Measurements from ENCODE around the gene CEP112. TPM values are rescaled to one million over a fixed set of nuclear protein-coding genes. Genes with fewer than 3 reads are reported as not detected.

The CEP112 gene
- total RNA-seq, 2 donors from 2014 or later: 5.9 to 6.2 TPM

GRCh38 chr17:65794572-65794971 lies 397.4 kb downstream of the CEP112 start:
- no peaks in the 10 kb centered on the region for H3K4me1 ChIP-seq
- no peak overlapping the region for H3K9ac ChIP-seq (ENCODE audit: low read depth in 2 of 2, low read length in 2 of 2)
- H3K9me3 ChIP-seq: no peaks in the 10 kb centered on the region
- no peaks in the 10 kb centered on the region for H3K36me3 ChIP-seq
- intact Hi-C loops (cut with DNase I): loop anchor here (5.0 kb wide), 1 partner anchor 517 kb away; no protein-coding TSS in a partner anchor
- H3K27ac ChIP-seq: no peak overlapping the region
- peak; percentile 39 for DNase-seq
- peak; percentile 40 for TF ChIP-seq CTCF (IDR thresholded peaks at IDR 0.05)
- no peak overlapping the region for H3K4me3 ChIP-seq
- no peaks in the 10 kb centered on the region for H3K27me3 ChIP-seq

GRCh38 chr17:65790241-65790640 lies 401.7 kb downstream of the CEP112 start:
- TF ChIP-seq CTCF (IDR thresholded peaks at IDR 0.05): no peak
- Histone ChIP-seq H3K27ac (no peak overlapping the region), H3K36me3 (no peaks in the 10 kb centered on the region), H3K4me1 (no peaks in the 10 kb centered on the region), H3K9ac (ENCODE audit: low read depth in 2 of 2, low read length in 2 of 2) (no peak overlapping the region), H3K4me3 (no peak overlapping the region), H3K27me3 (no peaks in the 10 kb centered on the region), H3K9me3 (no peaks in the 10 kb centered on the region)
- no peak for DNase-seq
- intact Hi-C loops (cut with DNase I): loop anchor here (5.0 kb wide), 1 partner anchor 513 kb away; no protein-coding TSS in a partner anchor

GRCh38 chr17:65787503-65787902 lies 404.4 kb downstream of the CEP112 start:
- Histone ChIP-seq H3K4me1 (no peaks in the 10 kb centered on the region), H3K27ac (no peak overlapping the region), H3K27me3 (no peaks in the 10 kb centered on the region), H3K4me3 (no peak overlapping the region), H3K36me3 (no peaks in the 10 kb centered on the region), H3K9ac (ENCODE audit: low read depth in 2 of 2, low read length in 2 of 2) (no peak overlapping the region), H3K9me3 (no peaks in the 10 kb centered on the region)
- intact Hi-C loops (cut with DNase I): no loop called here
- no peak for DNase-seq
- no peak for TF ChIP-seq CTCF (IDR thresholded peaks at IDR 0.05)

GRCh38 chr17:65786479-65786878 lies 405.5 kb downstream of the CEP112 start:
- H3K4me3 ChIP-seq: no peak overlapping the region
- H3K9me3 ChIP-seq: no peaks in the 10 kb centered on the region
- no peak overlapping the region for H3K9ac ChIP-seq (ENCODE audit: low read depth in 2 of 2, low read length in 2 of 2)
- no peak for DNase-seq
- no peak overlapping the region for H3K27ac ChIP-seq
- intact Hi-C loops (cut with DNase I): no loop called here
- no peak for TF ChIP-seq CTCF (IDR thresholded peaks at IDR 0.05)
- no peaks in the 10 kb centered on the region for H3K27me3 ChIP-seq
- no peaks in the 10 kb centered on the region for H3K36me3 ChIP-seq
- no peaks in the 10 kb centered on the region for H3K4me1 ChIP-seq

GRCh38 chr17:65785109-65785508 lies 406.8 kb downstream of the CEP112 start:
- Histone ChIP-seq H3K27me3 (no peaks in the 10 kb centered on the region), H3K9me3 (no peaks in the 10 kb centered on the region), H3K27ac (peak overlapping the region; percentile 45), H3K4me1 (no peaks in the 10 kb centered on the region), H3K36me3 (no peaks in the 10 kb centered on the region), H3K4me3 (no peak overlapping the region), H3K9ac (ENCODE audit: low read depth in 2 of 2, low read length in 2 of 2) (no peak overlapping the region)
- intact Hi-C loops (cut with DNase I): no loop called here
- no peak for TF ChIP-seq CTCF (IDR thresholded peaks at IDR 0.05)
- DNase-seq: no peak
